Stimulated activated CD8-positive, alpha-beta memory T cell treated with anti-CD3 and anti-CD28 coated beads, Interleukin-7, amount 100 ng/mL, for 48 hours (primary cell): ENCODE measurements around the gene CSH2.
"Not testable (repeated sequence)": the region's sequence is repeated elsewhere in the genome, so short reads cannot be mapped to it uniquely, and the experiment has no call there.

ENCODE experiments used
- DNase-seq, 2 donors: peaks; one replicate each; pipeline ENCODE4 v3.0.0-alpha.2; 2020; ENCODE audit warnings: low read depth in 1 of 2; ENCODE audit errors: extremely low read depth in 1 of 2

The CSH2 gene

GRCh38 chr17:63898899-63899798 lies 25.7 kb upstream of the CSH2 start:
- DNase-seq: peak in 1 of 2 donors; percentile 28

GRCh38 chr17:63896524-63897354 lies 23.3 kb upstream of the CSH2 start, which contains the start of gene CSH1:
CSH1 (minus strand) TSS chr17:63896574; CDS start chr17:63896511, 63 bp downstream.
- not testable (repeated sequence) for DNase-seq

DNA sequence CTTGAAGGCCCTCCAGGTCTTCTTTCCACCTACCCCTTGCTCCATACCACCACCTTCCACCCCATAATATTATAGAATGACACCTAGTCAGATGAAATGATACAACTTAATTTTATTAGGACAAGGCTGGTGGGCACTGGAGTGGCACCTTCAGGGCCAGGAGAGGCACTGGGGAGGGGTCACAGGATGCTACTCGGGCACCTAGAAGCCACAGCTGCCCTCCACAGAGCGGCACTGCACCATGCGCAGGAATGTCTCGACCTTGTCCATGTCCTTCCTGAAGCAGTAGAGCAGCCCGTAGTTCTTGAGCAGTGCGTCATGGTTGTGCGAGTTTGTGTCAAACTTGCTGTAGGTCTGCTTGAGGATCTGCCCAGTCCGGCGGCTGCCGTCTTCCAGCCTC lies 21.3 kb upstream of the CSH2 start:
- not testable (repeated sequence) for DNase-seq

GRCh38 chr17:63894021-63894420 lies 20.5 kb upstream of the CSH2 start:
- DNase-seq: not testable (repeated sequence)

GRCh38 chr17:63892316-63893037 lies 19.0 kb upstream of the CSH2 start:
- not testable (repeated sequence) for DNase-seq

DNA sequence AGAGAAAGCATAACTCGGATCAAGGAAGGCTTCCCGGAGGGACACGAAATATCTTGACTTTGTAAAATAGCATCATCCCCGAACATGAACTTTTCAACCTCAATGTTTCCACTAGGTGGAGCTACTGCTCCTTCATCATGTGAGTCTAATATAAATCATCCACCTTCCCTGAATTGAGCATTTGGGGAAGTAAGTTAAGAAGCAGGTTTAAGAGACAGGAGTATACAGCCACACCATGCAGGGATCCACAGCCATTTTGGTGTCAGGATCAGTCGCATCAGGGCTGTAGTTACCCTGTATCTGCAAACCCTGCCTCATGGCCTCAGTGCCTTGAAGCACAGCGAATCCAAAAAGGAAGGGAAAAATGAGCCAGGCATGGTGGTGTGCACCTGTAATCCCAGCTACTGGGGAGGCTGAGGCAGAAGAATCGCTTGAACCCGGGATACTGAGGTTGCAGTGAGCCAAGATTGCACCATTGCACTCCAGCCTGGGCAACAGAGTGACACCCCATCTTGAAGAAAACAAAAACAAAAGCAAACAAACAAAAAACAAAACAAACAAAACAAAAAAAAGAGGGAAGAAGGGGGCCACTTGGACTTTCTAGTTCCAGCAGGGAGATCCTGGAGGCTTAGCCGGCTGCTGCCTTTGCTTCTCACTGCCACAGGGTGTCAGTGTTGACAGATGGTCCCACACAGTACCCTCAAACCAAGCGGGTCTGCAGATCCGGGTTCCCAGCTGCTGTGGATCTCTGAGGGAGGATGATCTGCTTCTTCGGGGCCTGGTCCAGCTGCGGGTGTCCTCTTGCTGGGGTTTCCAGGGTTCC lies 15.8 kb upstream of the CSH2 start:
- not testable (repeated sequence) for DNase-seq

GRCh38 chr17:63885119-63885518 lies 11.6 kb upstream of the CSH2 start:
- not testable (repeated sequence) for DNase-seq

- DNase-seq: not testable (repeated sequence)
These were observed 9.2 kb upstream of the CSH2 start for GRCh38 chr17:63882626-63883126.

DNA sequence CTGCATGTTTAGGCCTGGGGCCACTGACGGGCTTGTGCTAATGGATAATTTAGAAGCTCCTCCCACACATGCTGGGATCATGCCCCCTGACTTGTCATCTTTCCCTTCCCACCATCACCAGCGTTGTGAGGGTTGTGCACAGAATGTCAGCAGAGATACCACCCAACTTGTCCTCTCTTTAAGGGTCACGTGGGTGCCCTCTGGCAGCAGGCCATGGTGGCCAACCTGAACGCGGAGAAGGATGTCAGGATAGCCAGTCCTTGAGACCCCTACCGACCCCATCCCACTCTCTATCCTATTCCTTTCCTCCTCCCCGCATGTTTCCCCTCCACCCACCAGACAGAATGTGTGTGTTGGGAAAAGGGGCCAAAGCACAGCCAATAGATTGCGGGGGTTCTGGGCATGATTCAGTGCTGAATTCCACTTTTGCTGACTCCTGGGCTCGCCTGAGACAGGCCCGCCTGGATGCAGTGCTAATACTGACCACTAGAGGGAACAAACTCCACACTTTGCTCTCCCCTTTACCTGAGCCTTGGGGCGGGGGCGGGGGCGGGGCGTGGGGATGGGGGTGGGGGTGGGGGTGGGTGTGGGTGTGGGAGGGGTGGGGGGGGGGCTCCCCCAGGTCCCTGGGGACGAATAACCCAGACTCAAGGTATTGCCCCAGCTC lies 8.6 kb upstream of the CSH2 start, which contains the start of gene GH2:
Gene GH2 (minus strand): TSS at position 10 of the 667 bp plus-strand sequence. CDS start 143 bp downstream, outside the sequence.
- peak in 1 of 2 donors; percentile 32 for DNase-seq

GRCh38 chr17:63881337-63881736 lies 7.9 kb upstream of the CSH2 start:
- not testable (repeated sequence) for DNase-seq

- no peak for DNase-seq
These were observed 7.2 kb upstream of the CSH2 start for GRCh38 chr17:63880706-63881105.

GRCh38 chr17:63878413-63878812 lies 4.9 kb upstream of the CSH2 start:
- DNase-seq: not testable (repeated sequence)

DNA sequence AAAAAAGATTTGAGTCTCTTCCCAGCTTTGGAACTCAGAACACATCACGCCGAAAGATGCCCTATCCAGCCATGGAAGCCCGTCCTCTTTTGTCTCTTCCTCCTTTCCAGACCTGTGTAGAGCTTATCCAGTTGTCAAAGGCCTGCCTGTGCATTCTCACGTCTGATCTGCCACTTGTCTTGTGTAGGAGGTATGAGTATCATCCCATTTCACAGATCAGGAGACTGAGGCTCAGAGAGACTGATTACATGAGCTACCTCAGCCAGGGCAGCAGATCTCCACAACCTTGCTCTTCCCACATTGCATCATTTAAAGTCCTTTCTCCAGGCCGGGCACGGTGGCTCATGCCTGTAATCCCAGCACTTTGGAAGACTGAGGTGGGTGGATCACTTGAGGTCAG lies 1.2 kb upstream of the CSH2 start:
- DNase-seq: not testable (repeated sequence)

GRCh38 chr17:63874061-63874626 lies 667 bp upstream of the CSH2 start:
- not testable (repeated sequence) for DNase-seq

GRCh38 chr17:63871646-63872365 lies 1.7 kb downstream of the CSH2 start:
- not testable (repeated sequence) for DNase-seq

- DNase-seq: not testable (repeated sequence)
These were observed 3.2 kb downstream of the CSH2 start for GRCh38 chr17:63870292-63870665.

DNA sequence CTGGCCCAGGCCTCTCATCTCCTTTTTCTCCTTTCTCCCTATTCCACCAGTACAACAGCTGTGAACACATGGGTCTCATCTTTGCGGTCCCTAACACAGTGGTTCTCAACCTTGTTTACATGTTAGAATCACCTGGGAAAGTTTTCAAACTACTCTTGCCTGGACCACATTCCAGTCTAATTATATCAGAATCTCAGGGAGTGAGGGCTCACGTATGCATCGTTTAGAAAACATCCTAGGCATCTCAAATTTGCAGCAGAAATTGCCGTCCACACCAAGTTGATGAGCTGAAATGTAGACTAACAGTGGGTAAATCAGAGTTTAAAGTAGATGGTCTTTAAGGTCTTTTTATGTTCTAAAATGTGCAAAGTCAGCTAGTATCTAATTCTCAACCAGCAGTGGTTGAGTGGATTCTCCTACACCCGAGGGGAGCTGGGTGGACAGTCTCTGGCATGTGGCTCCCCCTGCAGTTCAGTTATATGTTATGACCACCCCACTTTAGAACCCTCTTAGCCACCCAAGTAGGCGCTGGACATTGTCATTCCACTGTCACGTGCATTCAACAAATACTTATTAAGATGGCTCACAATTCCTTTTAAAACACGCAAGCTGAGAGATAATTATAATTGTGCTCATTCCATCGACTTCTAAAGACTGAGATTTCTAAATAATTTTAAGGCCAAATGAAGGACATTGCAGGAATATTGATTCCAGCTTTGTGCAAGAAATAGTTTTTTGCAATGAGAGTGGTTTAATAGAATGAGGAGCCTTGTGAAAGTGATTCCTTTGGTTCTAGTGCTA lies 3.8 kb downstream of the CSH2 start:
- not testable (repeated sequence) for DNase-seq
